ENCODE data around the gene NMNAT2. TPM values are rescaled to one million over a fixed set of nuclear protein-coding genes. Genes with fewer than 3 reads are reported as not detected.

NMNAT2 gene
- total and polyA plus RNA-seq, 2 of the 4 experiments (the other 2 are of a cell fraction), result 0.36 to 2.4 TPM

DNA sequence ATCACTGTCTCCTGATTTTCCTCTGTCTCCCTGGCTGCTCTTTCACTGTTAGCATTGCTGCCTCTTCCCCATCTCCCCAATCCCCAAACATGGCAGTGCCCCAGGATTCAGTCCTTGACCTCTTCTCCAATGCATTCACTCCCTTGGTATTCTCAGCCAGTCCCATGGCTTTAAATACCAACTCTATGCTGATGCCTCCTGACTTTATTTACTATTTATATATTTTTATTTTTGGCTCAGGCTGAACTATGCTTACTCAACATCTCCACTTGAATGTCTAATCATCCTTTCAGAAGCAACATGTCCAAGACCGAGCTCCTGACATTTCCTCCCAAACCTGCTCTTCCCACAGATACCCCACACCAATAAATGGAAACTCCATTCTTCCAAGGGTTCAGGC is 26.3 kb downstream of the NMNAT2 start:
- no peak overlapping the region for H3K9ac ChIP-seq (ENCODE audit: low read depth, low read length)
- no peak overlapping the region for H2BK120ac ChIP-seq (ENCODE audit: low read depth, low read length)
- H4K20me1 ChIP-seq (ENCODE audit: insufficient read depth, low read length), result no peaks in the 10 kb centered on the region
- no peak overlapping the region for H3K4ac ChIP-seq (ENCODE audit: low read depth, low read length)
- no peak overlapping the region for H3K23ac ChIP-seq (ENCODE audit: low read depth, low read length)
- WGBS, 2 experiments (ENCODE audit: extremely low coverage in 2 of 2, insufficient read length in 1 of 2), result 57% methylated on average over 1 of the region's 1 CpG; no CpG with 5 or more reads in 1 of the 2 experiments
- peaks cover 32% of the 10 kb centered on the region for H3K27me3 ChIP-seq (ENCODE audit: control insufficient read depth, insufficient read depth, low read length)
- no peak overlapping the region for H3K4me3 ChIP-seq (ENCODE audit: insufficient read depth, low read depth, low read length)
- no peak overlapping the region for H4K5ac ChIP-seq (ENCODE audit: low read depth, low read length)
- ChIA-PET CTCF (no interaction called here), POLR2A (ENCODE audit: unreplicated experiment) (no interaction called here)
- no peak overlapping the region for H4K8ac ChIP-seq (ENCODE audit: low read depth in 2 of 2, low read length in 2 of 2)
- H3K27ac ChIP-seq (ENCODE audit: insufficient read depth, low read length), result no peak overlapping the region
- no peak overlapping the region for H2BK15ac ChIP-seq (ENCODE audit: low read depth, low read length)
- no peak overlapping the region for H2AK9ac ChIP-seq (replicated peaks; ENCODE audit: low read depth, low read length, poor library complexity)
- H3K9me3 ChIP-seq (ENCODE audit: control insufficient read depth, insufficient read depth, low read length), result no peaks in the 10 kb centered on the region
- H3K36me3 ChIP-seq (ENCODE audit: control insufficient read depth, insufficient read depth, low read length), result no peaks in the 10 kb centered on the region
- H3K56ac ChIP-seq (ENCODE audit: extremely low read depth, insufficient read depth, low read length), result no peak overlapping the region
- no peak overlapping the region for H2BK5ac ChIP-seq (ENCODE audit: low read depth, low read length, poor library complexity, severe bottlenecking)
- ATAC-seq (ENCODE audit: low read depth) (no peak), DNase-seq (no peak)
- no peaks in the 10 kb centered on the region for H3K4me1 ChIP-seq (ENCODE audit: control insufficient read depth, insufficient read depth, low read length)
- no peak overlapping the region for H3K14ac ChIP-seq (replicated peaks; ENCODE audit: low read depth, low read length)
- H2AK5ac ChIP-seq (ENCODE audit: low read depth, low read length), result no peak overlapping the region
- BruUV-seq (replicated peaks), result no TSS peak
- no peak for TF ChIP-seq RAD21 (IDR thresholded peaks at IDR 0.05; ENCODE audit: low read length)
- no peak for TF ChIP-seq RCOR1 (IDR thresholded peaks at IDR 0.05; ENCODE audit: insufficient replicate concordance, low read length)
- TF ChIP-seq MAZ (IDR thresholded peaks at IDR 0.05; ENCODE audit: borderline replicate concordance, low read depth, low read length), result no peak
- TF ChIP-seq USF2 (IDR thresholded peaks at IDR 0.05; ENCODE audit: low read depth, low read length), result no peak
- TF ChIP-seq FOS (IDR thresholded peaks at IDR 0.05; ENCODE audit: low read depth, low read length), result no peak
- TF ChIP-seq CHD1 (IDR thresholded peaks at IDR 0.05; ENCODE audit: low read depth, low read length), result no peak
- TF ChIP-seq, protein P1, sequence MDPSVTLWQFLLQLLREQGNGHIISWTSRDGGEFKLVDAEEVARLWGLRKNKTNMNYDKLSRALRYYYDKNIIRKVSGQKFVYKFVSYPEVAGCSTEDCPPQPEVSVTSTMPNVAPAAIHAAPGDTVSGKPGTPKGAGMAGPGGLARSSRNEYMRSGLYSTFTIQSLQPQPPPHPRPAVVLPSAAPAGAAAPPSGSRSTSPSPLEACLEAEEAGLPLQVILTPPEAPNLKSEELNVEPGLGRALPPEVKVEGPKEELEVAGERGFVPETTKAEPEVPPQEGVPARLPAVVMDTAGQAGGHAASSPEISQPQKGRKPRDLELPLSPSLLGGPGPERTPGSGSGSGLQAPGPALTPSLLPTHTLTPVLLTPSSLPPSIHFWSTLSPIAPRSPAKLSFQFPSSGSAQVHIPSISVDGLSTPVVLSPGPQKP (IDR thresholded peaks at IDR 0.05; ENCODE audit: borderline replicate concordance, low read depth, low read length), result no peak
- no peak for TF ChIP-seq BHLHE40 (IDR thresholded peaks at IDR 0.05; ENCODE audit: low read depth, low read length)
- no peak for TF ChIP-seq MAFK (IDR thresholded peaks at IDR 0.05; ENCODE audit: low read depth, low read length)
- TF ChIP-seq CEBPB (IDR thresholded peaks at IDR 0.05; ENCODE audit: low read depth, low read length), result no peak
- TF ChIP-seq NFE2L2 (IDR thresholded peaks at IDR 0.05; ENCODE audit: low read depth, low read length), result no peak
- no peak for TF ChIP-seq SMC3 (IDR thresholded peaks at IDR 0.05; ENCODE audit: low read depth, low read length)
- TF ChIP-seq CTCF (conservative IDR thresholded peaks at IDR 0.05; ENCODE audit: low read depth, low read length), result no peak
- no peak for TF ChIP-seq RFX5 (IDR thresholded peaks at IDR 0.05; ENCODE audit: low read depth, low read length)
- TF ChIP-seq POLR2A (IDR thresholded peaks at IDR 0.05; ENCODE audit: low read depth, low read length), result no peak
- TF ChIP-seq MXI1 (IDR thresholded peaks at IDR 0.05; ENCODE audit: borderline replicate concordance, low read depth, low read length), result no peak
- no peak overlapping the region for H4K91ac ChIP-seq (ENCODE audit: insufficient read depth, low read depth, low read length)
- dilution Hi-C loops (cut with HindIII; ENCODE audit: low sequenced_read_pairs, unreplicated experiment), result no loop called here
- H3K18ac ChIP-seq (ENCODE audit: low read depth, low read length), result no peak overlapping the region
- in situ Hi-C loops (cut with MboI; ENCODE audit: low sequenced_read_pairs), result no loop called here
- intact Hi-C loops (cut with micrococcal nuclease), result no loop called here
- no peak overlapping the region for H2BK20ac ChIP-seq (ENCODE audit: low read depth, low read length)
- H2AFZ ChIP-seq (replicated peaks; ENCODE audit: low read length, poor library complexity), result no peak overlapping the region
- no peaks in the 10 kb centered on the region for H3K9me1 ChIP-seq (ENCODE audit: insufficient read depth, low read length)
- no peak overlapping the region for H3K4me2 ChIP-seq (ENCODE audit: low read depth, low read length)
- no peaks in the 10 kb centered on the region for H3K79me1 ChIP-seq (ENCODE audit: low read depth in 1 of 2, low read length in 2 of 2)

Data from IMR-90 (cell line).